HepG2 (cell line): ENCODE data around the gene RTL5. TPM values are rescaled to one million over a fixed set of nuclear protein-coding genes. Genes with fewer than 3 reads are reported as not detected.

ENCODE experiments used
- ATAC-seq: fragments of 200-7000 bp; cut with Tn5 transposase; 3 replicates; pipeline ENCODE4 v1.9.1; 2020; ENCODE audit warnings: mild to moderate bottlenecking, moderate library complexity
- BruUV-seq: library from RNA; stranded (reverse); fragments of 400-500 nt; replicated peaks from 2 replicates; lab custom pipeline; 2021; lab: Mats Ljungman, UMichigan
- CTCF ChIA-PET: fragments of 300-600 bp; formaldehyde crosslinking; extraction: SDS; loops from one replicate; lab custom pipeline; 2021; ENCODE audit warnings: low total read pairs, inconsistent platforms, low intra/inter-chr PET ratio; lab: Yijun Ruan, JAX
- POLR2A ChIA-PET: fragments of 350-600 bp; sonication (Branson Sonifier 250); formaldehyde crosslinking; loops from one replicate; lab custom pipeline; 2020; ENCODE audit warnings: antibody characterized with exemption, inconsistent platforms; lab: Yijun Ruan, JAX
- DNase-seq: peaks from one replicate; pipeline ENCODE4 v3.0.0-alpha.2; 2015; ENCODE audit warnings: low spot score
- FAIRE-seq: peaks from 3 replicates; lab custom pipeline; 2011; peaks lifted over from hg19 to GRCh38; lab: Jason Lieb, UNC
- H2AFZ ChIP-seq: one replicate; pipeline ENCODE4 v1.6.1; 2011; ENCODE audit warnings: low read length, inconsistent platforms
- H3K27ac ChIP-seq: fragments of 300-600 bp; 3 replicates; pipeline ENCODE4 v1.8.0; 2011; ENCODE audit warnings: mixed run types, mild to moderate bottlenecking, mixed read lengths, low read length, inconsistent platforms; ENCODE audit not compliant: insufficient read depth; ENCODE audit errors: extremely low read length
- H3K27me3 ChIP-seq, 2 experiments: fragments of 200-600 bp in 1 of 2; 2 replicates in 1 of 2; 3 replicates in 1 of 2; pipeline versions ENCODE4 v1.6.0 to v1.8.0; 2011; ENCODE audit warnings: low read length in 2 of 2, mild to moderate bottlenecking in 2 of 2, moderate library complexity in 2 of 2, inconsistent platforms in 1 of 2; ENCODE audit not compliant: insufficient read depth in 2 of 2, control insufficient read depth in 1 of 2
- H3K36me3 ChIP-seq, 2 experiments: fragments of 200-600 bp in 1 of 2; replicated peaks in 1 of 2; 2 replicates in 1 of 2; 3 replicates in 1 of 2; pipeline versions ENCODE4 v1.5.1 to v1.8.0; 2011; ENCODE audit warnings: low read length in 2 of 2, inconsistent platforms in 1 of 2; ENCODE audit not compliant: insufficient read depth in 2 of 2, control insufficient read depth in 1 of 2
- H3K4me1 ChIP-seq: 2 replicates; pipeline ENCODE4 v1.5.1; 2012; ENCODE audit warnings: low read length, inconsistent platforms; ENCODE audit not compliant: insufficient read depth
- H3K4me2 ChIP-seq: 2 replicates; pipeline ENCODE4 v1.6.0; 2011; ENCODE audit warnings: low read depth, low read length, inconsistent platforms
- H3K4me3 ChIP-seq, 3 experiments: fragments of 200-600 bp in 1 of 3; sonication (generic), shearing (Covaris generic) in 1 of 3; replicated peaks in 1 of 3; 2 replicates each; pipeline ENCODE4 v1.5.1; 2011 to 2016; ENCODE audit warnings: low read length in 3 of 3, inconsistent platforms in 2 of 3, low read depth in 2 of 3, mild to moderate bottlenecking in 2 of 3, control low read depth in 1 of 3, mixed read lengths in 1 of 3; ENCODE audit not compliant: insufficient read depth in 1 of 3
- H3K79me2 ChIP-seq: one replicate; pipeline ENCODE4 v1.6.1; 2011; ENCODE audit warnings: low read length, inconsistent platforms; ENCODE audit not compliant: insufficient read depth
- H3K9ac ChIP-seq: 2 replicates; pipeline ENCODE4 v1.6.0; 2011; ENCODE audit warnings: mild to moderate bottlenecking, low read depth, low read length, inconsistent platforms; ENCODE audit not compliant: insufficient read depth
- H3K9me3 ChIP-seq: 2 replicates; pipeline ENCODE4 v1.5.1; 2012; ENCODE audit warnings: mild to moderate bottlenecking, low read length
- H4K20me1 ChIP-seq: 2 replicates; pipeline ENCODE4 v1.6.0; 2011; ENCODE audit warnings: inconsistent platforms, mild to moderate bottlenecking, low read length, moderate library complexity; ENCODE audit not compliant: insufficient read depth
- AGO2 ChIP-seq: fragments of 200-400 bp; formaldehyde crosslinking; optimal IDR thresholded peaks from 2 replicates; pipeline ENCODE3; 2017; ENCODE audit warnings: mild to moderate bottlenecking, low read depth, low read length, moderate library complexity
- RFX3 ChIP-seq: IDR thresholded peaks from 2 replicates; pipeline ENCODE4 v1.6.1; 2016; ENCODE audit warnings: missing biosample characterization, missing genetic modification reagents
- SMARCC2 ChIP-seq: fragments of 450-650 bp; IDR thresholded peaks from 2 replicates; pipeline ENCODE4 v1.6.1; 2017; ENCODE audit warnings: antibody characterized with exemption, mild to moderate bottlenecking
- SNAPC2 ChIP-seq: sonication (generic); formaldehyde crosslinking; IDR thresholded peaks from 2 replicates; pipeline ENCODE4 v1.8.1; 2022; ENCODE audit warnings: mild to moderate bottlenecking, missing genetic modification reagents
- ZBTB14 ChIP-seq: sonication (generic); formaldehyde crosslinking; IDR thresholded peaks from 2 replicates; pipeline ENCODE4 v1.4.0; 2020; ENCODE audit warnings: missing genetic modification reagents
- ZNF101 ChIP-seq: sonication (generic); formaldehyde crosslinking; IDR thresholded peaks from 2 replicates; pipeline ENCODE4 v1.4.0; 2020; ENCODE audit warnings: mild to moderate bottlenecking, low read depth, missing genetic modification reagents, borderline replicate concordance
- ZNF224 ChIP-seq: sonication (generic); formaldehyde crosslinking; IDR thresholded peaks from 2 replicates; pipeline ENCODE4 v1.5.0; 2020; ENCODE audit warnings: mild to moderate bottlenecking, missing genetic modification reagents
- ZNF234 ChIP-seq: sonication (generic); formaldehyde crosslinking; conservative IDR thresholded peaks from 2 replicates; pipeline ENCODE4 v1.5.1; 2020; ENCODE audit warnings: mild to moderate bottlenecking, missing genetic modification reagents
- ZNF274 ChIP-seq: sonication (generic); formaldehyde crosslinking; IDR thresholded peaks from 2 replicates; pipeline ENCODE4 v1.5.1; 2020; ENCODE audit warnings: mild to moderate bottlenecking, missing genetic modification reagents
- ZNF564 ChIP-seq: sonication (generic); formaldehyde crosslinking; IDR thresholded peaks from 2 replicates; pipeline ENCODE4 v1.8.1; 2023; ENCODE audit warnings: mild to moderate bottlenecking, missing genetic modification reagents
- ZNF577 ChIP-seq: sonication (generic); formaldehyde crosslinking; IDR thresholded peaks from 2 replicates; pipeline ENCODE4 v1.4.0; 2020; ENCODE audit warnings: mild to moderate bottlenecking, low read depth, missing genetic modification reagents, borderline replicate concordance
- ZNF607 ChIP-seq: sonication (generic); formaldehyde crosslinking; IDR thresholded peaks from 2 replicates; pipeline ENCODE4 v1.5.1; 2020; ENCODE audit warnings: missing genetic modification reagents, mild to moderate bottlenecking, borderline replicate concordance
- ZNF672 ChIP-seq: sonication (generic); formaldehyde crosslinking; IDR thresholded peaks from 2 replicates; pipeline ENCODE4 v1.8.1; 2022; ENCODE audit warnings: missing genetic modification reagents
- WGBS: methylation state at CpG from one replicate; pipeline ENCODE4 v1.1.6; 2017; ENCODE audit warnings: low lambda C conversion rate; 5-methylcytosine and 5-hydroxymethylcytosine counted together
- in situ Hi-C: cut with HindIII; loops from 2 replicates; pipeline ENCODE4 v1.10.0; 2017; ENCODE audit warnings: low pct_unique_long_range_greater_than_20kb; ENCODE audit not compliant: extremely low pct_ligation_motif_present
- intact Hi-C: fragments of 100-400 bp; cut with micrococcal nuclease; formaldehyde crosslinking; loops from one replicate; pipeline ENCODE4 v1.10.0; 2022; ENCODE audit not compliant: unreplicated experiment
- polyA plus RNA-seq, 8 experiments: library from polyadenylated mRNA; depleted of rRNA in 3 of 8; stranded (reverse) in 7 of 8; unstranded in 1 of 8; fragments of >200 nt; fragmentation: Illumina TruSeq in 4 of 8; extraction: Trizol in 4 of 8; gene quantifications; 2 replicates each; pipeline versions ENCODE4 v1.2.1 to v1.2.3, GENCODE V29; 2011 to 2016; ENCODE audit warnings: low read depth in 4 of 8, missing spikeins in 1 of 8, mixed read lengths in 1 of 8; ENCODE audit not compliant: insufficient read depth in 1 of 8
- total RNA-seq, 5 experiments: library from RNA; depleted of rRNA; stranded (reverse); fragments of >200 nt; fragmentation: Illumina TruSeq; extraction: Trizol; gene quantifications; 2 replicates each; pipeline ENCODE4 v1.2.3, GENCODE V29; 2016; ENCODE audit warnings: low read depth in 1 of 5
- TF ChIP-seq, protein P1 (sequence below): sonication (generic); formaldehyde crosslinking; IDR thresholded peaks from 2 replicates; pipeline ENCODE4 v1.8.0; 2022; ENCODE audit warnings: mild to moderate bottlenecking, missing genetic modification reagents
- TF ChIP-seq, protein P2 (sequence below): sonication (generic); formaldehyde crosslinking; IDR thresholded peaks from 2 replicates; pipeline ENCODE4 v1.9.0; 2021; ENCODE audit warnings: missing genetic modification reagents, borderline replicate concordance
- TF ChIP-seq, protein P3 (sequence below): sonication (generic); formaldehyde crosslinking; IDR thresholded peaks from 2 replicates; pipeline ENCODE4 v1.4.0; 2020; ENCODE audit warnings: missing genetic modification reagents

Gene RTL5
- total and polyA plus RNA-seq, 2 of the 13 experiments (the other 11 are each of a cell fraction or from before 2014, with no cell fraction given) = not detected

DNA sequence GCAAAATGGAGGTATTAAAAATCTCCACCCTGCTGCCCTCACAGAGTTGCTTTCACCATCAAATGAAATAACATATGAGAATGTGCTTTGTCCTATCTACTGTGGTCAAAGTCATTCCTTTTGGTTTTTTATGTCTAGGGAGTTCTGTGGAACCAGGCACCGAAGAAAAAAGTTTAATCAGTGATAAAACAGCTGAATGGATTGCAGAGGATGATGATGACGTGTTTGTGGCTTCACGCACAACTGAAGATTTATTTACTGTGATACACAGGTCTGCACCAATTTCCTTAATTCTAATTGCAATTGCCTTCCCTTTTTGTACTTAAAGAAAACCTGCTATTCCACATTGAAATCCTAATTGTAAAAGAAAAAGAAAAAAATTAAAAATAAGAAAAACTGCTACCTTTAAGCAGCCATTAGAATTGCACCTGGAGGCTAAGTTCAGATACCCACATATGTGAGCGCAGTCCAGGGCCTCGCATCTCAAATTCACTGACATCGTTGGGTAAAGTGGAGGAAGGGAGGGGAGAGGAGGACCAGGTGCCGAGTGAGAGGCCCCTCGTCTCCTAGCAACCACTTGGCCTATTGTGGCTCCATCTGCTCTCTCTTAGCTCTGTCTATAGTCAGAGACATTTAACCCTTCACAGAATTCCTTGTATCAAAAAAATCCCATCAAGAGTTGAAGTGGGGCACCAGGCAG is 10.5 kb upstream of the RTL5 start (continued):
- TF ChIP-seq, protein P1, sequence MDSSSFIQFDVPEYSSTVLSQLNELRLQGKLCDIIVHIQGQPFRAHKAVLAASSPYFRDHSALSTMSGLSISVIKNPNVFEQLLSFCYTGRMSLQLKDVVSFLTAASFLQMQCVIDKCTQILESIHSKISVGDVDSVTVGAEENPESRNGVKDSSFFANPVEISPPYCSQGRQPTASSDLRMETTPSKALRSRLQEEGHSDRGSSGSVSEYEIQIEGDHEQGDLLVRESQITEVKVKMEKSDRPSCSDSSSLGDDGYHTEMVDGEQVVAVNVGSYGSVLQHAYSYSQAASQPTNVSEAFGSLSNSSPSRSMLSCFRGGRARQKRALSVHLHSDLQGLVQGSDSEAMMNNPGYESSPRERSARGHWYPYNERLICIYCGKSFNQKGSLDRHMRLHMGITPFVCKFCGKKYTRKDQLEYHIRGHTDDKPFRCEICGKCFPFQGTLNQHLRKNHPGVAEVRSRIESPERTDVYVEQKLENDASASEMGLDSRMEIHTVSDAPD (CRISPR knock-in tag) = no peak
- TF ChIP-seq AGO2 (no peak), ZNF564 (CRISPR knock-in tag) (no peak)

DNA sequence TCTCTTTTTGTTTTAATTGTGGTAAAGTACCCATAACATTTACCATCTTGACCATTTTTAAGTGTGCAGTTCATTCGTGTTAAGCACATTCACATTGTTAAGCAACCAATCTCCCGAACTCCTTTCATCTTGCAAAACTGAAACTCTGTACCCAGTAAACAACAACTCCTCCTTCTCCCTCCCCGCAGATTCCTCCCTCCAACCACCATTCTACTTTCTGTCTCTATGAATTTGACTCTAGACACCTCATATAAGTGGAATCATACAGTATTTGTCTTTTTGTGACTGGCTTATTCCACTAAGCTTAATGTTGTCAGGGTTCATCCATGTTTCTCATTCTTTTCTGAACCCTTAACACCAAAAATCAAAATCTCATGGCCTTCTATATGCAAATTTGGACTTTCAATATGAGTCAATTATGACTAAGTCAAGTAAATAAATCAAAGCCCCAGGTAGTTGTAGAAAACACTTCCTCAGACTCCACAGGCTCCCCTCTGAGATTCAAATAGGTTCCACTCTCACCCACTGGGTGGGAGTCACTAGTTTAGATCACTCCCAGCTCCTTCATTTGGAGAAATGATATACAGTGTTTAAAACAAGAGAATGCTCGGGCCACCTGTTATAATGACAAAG is 9.8 kb upstream of the RTL5 start:
- FAIRE-seq (no peak), ATAC-seq (no peak), DNase-seq (no peak)
- H3K4me2 ChIP-seq = no peak overlapping the region
- H2AFZ ChIP-seq = no peak overlapping the region
- 6% methylated on average over 4 of the region's 4 CpGs for WGBS
- no peaks in the 10 kb centered on the region for H3K9me3 ChIP-seq
- in situ Hi-C loops (no loop called here), intact Hi-C loops (no loop called here)
- H3K27me3 ChIP-seq = no peaks in the 10 kb centered on the region
- ChIA-PET CTCF (no interaction called here), POLR2A (no interaction called here)
- H3K4me3 ChIP-seq = no peak overlapping the region
- H3K9ac ChIP-seq = no peak overlapping the region
- no peaks in the 10 kb centered on the region for H3K4me1 ChIP-seq
- BruUV-seq = no TSS peak
- H3K36me3 ChIP-seq = no peaks in the 10 kb centered on the region
- H3K79me2 ChIP-seq = no peaks in the 10 kb centered on the region
- H4K20me1 ChIP-seq = no peaks in the 10 kb centered on the region
- no peak overlapping the region for H3K27ac ChIP-seq
- TF ChIP-seq ZNF101 (no peak), RFX3 (CRISPR knock-in tag) (no peak), ZNF224 (CRISPR knock-in tag) (no peak), ZNF234 (no peak), SNAPC2 (CRISPR knock-in tag) (no peak), ZNF577 (CRISPR knock-in tag) (no peak), ZNF274 (CRISPR knock-in tag) (no peak), ZBTB14 (CRISPR knock-in tag) (no peak), SMARCC2 (no peak), ZNF607 (CRISPR knock-in tag) (no peak), ZNF672 (no peak)
- TF ChIP-seq, protein P2, sequence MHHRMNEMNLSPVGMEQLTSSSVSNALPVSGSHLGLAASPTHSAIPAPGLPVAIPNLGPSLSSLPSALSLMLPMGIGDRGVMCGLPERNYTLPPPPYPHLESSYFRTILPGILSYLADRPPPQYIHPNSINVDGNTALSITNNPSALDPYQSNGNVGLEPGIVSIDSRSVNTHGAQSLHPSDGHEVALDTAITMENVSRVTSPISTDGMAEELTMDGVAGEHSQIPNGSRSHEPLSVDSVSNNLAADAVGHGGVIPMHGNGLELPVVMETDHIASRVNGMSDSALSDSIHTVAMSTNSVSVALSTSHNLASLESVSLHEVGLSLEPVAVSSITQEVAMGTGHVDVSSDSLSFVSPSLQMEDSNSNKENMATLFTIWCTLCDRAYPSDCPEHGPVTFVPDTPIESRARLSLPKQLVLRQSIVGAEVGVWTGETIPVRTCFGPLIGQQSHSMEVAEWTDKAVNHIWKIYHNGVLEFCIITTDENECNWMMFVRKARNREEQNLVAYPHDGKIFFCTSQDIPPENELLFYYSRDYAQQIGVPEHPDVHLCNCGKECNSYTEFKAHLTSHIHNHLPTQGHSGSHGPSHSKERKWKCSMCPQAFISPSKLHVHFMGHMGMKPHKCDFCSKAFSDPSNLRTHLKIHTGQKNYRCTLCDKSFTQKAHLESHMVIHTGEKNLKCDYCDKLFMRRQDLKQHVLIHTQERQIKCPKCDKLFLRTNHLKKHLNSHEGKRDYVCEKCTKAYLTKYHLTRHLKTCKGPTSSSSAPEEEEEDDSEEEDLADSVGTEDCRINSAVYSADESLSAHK (CRISPR knock-in tag) = no peak
- TF ChIP-seq, protein P3, sequence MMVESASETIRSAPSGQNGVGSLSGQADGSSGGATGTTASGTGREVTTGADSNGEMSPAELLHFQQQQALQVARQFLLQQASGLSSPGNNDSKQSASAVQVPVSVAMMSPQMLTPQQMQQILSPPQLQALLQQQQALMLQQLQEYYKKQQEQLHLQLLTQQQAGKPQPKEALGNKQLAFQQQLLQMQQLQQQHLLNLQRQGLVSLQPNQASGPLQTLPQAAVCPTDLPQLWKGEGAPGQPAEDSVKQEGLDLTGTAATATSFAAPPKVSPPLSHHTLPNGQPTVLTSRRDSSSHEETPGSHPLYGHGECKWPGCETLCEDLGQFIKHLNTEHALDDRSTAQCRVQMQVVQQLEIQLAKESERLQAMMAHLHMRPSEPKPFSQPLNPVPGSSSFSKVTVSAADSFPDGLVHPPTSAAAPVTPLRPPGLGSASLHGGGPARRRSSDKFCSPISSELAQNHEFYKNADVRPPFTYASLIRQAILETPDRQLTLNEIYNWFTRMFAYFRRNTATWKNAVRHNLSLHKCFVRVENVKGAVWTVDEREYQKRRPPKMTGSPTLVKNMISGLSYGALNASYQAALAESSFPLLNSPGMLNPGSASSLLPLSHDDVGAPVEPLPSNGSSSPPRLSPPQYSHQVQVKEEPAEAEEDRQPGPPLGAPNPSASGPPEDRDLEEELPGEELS (CRISPR knock-in tag) = no peak
